Choroid plexus epithelial cell (primary cell): ENCODE data around the gene RGS14.

Source experiments
- DNase-seq: peaks from one replicate; pipeline ENCODE4 v3.0.0-alpha.2; 2010; ENCODE audit warnings: low read depth
- H3K4me3 ChIP-seq: 2 replicates; pipeline ENCODE4 v1.5.1; 2011; ENCODE audit warnings: low read depth, mild to moderate bottlenecking, control low read depth, low read length, moderate library complexity
- TF ChIP-seq, protein P1 (sequence below): conservative IDR thresholded peaks from 2 replicates; pipeline ENCODE4 v1.5.1; 2011; ENCODE audit warnings: low read depth, mild to moderate bottlenecking, control low read depth, inconsistent platforms, low read length, moderate library complexity

Gene RGS14

DNA sequence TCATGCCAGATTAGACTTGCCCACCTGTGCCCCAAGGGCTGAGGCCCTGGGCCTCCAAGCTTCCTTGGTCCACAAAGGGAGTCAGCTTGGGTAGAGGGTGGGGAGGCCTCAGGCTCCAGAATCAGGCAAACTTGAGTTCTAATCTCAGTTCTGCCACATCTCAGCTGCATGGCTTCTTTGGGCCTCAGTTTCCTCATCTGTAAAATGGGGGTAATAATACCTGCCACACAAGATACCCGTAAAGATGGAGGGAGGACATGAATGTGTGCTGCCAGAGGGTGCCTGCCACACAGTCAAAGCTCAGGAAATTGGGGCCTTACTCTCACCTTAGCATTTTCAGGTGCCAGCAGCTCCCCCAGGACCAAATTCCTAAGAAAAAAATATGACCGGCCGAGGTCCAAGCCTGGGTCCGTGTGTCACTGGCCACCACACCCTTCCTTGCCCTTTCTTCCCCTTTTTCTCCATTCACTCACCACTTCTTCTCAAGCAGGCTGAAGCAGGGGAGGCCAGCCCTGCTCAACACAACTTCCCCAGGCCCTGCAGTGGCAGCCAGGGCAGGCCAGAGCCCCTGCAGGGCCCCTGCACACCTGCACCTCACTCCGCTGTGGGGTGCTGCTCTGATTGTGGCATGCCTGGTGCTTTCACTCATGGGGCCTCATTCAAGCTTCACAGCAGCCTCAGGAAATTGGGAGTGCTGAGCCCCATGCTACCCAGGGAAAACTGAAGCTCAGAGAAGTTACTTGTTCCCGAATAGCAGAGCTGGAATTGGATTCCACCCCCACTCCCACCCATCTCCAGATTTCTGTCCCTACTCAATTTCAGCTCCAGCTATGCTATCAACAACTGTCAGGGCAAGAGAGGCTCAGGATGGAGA lies 3.9 kb downstream of the RGS14 start:
- no peak overlapping the region for H3K4me3 ChIP-seq
- TF ChIP-seq, protein P1, sequence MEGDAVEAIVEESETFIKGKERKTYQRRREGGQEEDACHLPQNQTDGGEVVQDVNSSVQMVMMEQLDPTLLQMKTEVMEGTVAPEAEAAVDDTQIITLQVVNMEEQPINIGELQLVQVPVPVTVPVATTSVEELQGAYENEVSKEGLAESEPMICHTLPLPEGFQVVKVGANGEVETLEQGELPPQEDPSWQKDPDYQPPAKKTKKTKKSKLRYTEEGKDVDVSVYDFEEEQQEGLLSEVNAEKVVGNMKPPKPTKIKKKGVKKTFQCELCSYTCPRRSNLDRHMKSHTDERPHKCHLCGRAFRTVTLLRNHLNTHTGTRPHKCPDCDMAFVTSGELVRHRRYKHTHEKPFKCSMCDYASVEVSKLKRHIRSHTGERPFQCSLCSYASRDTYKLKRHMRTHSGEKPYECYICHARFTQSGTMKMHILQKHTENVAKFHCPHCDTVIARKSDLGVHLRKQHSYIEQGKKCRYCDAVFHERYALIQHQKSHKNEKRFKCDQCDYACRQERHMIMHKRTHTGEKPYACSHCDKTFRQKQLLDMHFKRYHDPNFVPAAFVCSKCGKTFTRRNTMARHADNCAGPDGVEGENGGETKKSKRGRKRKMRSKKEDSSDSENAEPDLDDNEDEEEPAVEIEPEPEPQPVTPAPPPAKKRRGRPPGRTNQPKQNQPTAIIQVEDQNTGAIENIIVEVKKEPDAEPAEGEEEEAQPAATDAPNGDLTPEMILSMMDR = no peak
- DNase-seq = no peak

DNA sequence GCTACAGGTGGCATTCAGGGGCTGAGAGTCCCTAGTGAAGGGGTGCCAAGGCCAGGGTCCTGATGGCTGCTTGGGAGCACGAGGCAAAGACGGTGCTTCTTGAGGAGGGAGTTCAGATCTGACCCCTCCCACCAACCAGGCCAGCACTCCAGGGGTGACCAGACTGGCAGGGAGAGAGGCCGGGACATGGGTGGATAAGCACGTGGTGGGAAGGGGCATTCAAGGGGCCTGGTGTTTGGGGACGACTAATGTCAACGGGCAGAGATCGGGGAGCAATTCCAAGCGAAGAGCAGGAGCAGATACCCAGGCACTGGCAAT lies 4.5 kb downstream of the RGS14 start:
- no peak for DNase-seq
- H3K4me3 ChIP-seq = no peak overlapping the region
- TF ChIP-seq, protein P1 = no peak

DNA sequence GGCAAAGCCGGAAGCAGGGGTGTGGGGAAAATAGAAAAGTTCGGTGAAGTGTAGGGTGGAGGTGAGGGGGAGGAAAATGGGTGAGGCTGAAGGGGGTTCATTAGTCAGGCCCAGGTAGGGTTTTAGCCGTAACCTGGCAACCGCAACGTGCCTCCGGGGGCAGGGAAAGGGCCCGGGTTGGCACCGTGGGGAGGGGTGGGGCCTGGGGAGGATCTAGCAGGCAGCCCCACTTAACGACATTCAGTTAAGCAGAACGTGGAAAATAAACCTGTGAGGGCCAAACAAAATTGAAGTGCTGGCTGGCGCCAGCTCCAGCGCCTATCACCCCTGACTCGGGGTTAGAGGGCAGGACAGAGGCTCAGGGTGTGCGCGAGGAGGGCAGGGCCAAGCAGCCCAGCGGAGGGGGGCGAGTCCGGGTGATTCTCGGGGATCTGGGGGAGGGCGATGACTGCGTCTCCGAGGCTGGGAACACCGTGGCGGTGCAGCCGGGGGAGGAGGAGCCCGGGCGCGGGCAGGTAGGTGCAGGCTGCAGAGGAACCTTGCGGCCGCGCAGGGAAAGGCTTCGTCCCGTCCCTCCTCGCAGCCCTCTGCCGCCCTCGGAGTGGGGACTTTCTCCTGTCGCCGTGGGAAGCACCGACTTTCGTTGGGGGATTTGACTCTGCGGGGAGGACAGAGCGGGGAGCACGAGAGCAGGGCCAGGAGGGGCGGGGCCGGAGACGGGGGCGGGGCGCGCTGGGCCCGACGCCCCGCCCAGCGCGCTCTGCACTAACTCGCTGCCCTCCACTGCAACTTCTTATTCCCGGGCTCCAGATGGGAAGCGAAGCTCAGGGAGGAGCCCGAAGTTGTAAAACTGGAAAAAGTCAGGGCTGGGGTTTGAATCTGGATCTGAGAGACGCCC lies 5.1 kb downstream of the RGS14 start:
- TF ChIP-seq, protein P1 = no peak
- peak overlapping the region; percentile 56 for H3K4me3 ChIP-seq
- no peak for DNase-seq

DNA sequence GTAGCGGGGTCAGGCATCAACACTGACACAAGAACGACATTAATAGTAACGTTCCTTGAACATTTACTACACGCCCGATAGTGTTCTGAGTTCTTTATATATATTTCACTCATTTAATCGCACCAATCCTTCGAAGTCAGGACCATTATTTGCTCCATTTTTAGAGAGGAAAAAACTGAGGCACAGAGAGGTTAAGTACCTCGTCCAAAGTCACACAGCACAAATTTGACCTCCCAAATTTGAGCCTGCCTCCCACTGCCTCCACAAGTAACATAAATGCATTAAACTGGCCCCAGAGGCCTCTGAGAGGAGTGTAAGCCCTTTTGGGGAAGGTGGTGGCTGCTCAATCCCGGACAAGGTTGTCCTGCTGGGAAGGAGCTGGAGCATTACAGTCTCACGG lies 5.8 kb downstream of the RGS14 start:
- H3K4me3 ChIP-seq = no peak overlapping the region
- TF ChIP-seq, protein P1 = no peak
- no peak for DNase-seq

DNA sequence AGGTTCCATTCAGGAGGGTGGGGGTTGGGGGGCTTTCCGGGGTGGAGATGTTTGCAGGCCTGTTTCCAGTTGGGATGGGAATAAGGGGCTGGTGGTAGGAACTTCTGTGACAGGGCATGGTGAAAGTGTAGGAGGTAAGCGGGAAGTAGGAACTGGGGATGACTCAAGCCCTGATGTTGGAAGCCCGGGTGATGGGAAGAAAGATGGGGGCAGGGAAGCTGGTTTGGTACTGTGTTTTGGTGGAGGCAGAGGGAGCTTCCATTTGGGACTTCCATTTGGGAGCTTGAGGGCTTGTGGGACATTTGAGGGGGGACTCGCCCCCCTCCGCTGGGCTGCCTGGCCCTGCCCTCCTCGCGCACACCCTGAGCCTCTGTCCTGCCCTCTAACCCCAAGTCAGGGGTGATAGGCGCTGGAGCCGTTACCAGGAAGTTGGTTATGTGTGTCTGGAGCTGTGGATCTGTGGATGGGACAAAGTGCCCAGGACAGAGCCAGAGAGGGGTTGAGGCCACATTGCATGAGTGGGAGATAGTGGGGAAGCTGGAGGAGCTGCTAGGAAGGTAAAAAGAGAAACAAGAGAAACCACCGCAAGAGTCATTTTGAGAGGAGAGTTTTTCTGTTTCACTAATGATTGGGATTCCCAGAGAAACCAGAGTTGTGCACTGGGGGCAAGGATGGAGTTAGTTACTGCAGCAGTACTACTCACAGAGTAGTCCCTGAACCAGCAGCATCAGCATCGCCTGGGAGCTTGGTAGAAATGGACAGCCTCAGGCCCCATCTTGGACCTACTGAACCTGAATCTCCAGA lies 6.6 kb downstream of the RGS14 start:
- TF ChIP-seq, protein P1 = no peak
- no peak overlapping the region for H3K4me3 ChIP-seq
- DNase-seq = no peak

DNA sequence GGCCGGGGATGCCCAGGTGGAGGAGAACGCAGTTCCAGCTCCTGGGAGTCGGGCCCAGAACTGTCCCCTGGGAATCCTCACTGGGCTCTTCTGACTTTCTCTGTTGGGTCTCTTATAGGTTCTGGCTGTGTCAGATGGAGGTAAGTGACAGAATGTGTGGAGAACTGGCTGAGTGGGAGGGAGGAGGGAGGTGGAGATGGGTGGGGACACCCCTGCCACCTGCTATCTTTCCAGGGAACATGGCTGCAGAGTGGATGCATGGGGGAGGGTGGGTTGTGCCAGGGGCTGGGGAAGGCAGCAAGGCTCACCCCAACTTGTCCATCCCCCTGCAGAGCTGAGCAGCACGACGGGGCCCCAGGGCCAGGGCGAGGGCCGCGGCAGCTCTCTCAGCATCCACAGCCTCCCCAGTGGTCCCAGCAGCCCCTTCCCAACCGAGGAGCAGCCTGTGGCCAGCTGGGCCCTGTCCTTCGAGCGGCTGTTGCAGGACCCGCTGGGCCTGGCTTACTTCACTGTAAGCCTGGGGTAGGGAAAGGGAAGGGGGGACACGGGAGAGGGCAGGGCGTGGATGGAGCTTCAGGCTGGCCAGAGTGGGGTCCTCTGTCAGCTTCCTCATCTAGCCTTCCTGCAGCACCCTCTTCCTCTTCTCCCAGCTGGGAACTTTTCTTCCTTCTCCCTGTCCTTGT lies 8.3 kb downstream of the RGS14 start:
- no peak overlapping the region for H3K4me3 ChIP-seq
- TF ChIP-seq, protein P1 = no peak

More for the DNA sequence above, 8.3 kb downstream of the RGS14 start:
- no peak for DNase-seq
